Karpas-422 (cell line): Measurements from ENCODE around the gene GPR137C. TPM values are rescaled to one million over a fixed set of nuclear protein-coding genes. Genes with fewer than 3 reads are reported as not detected.

Experiments
- DNase-seq: peaks from one replicate; pipeline ENCODE4 v3.0.0-alpha.2; 2015
- H2AFZ ChIP-seq: fragments of 200-600 bp; sonication (generic); 2 replicates; pipeline ENCODE4 v1.6.1; 2014; ENCODE audit warnings: antibody characterized with exemption, low read length, mixed read lengths
- H3K27ac ChIP-seq: fragments of 200-600 bp; sonication (generic); 2 replicates; pipeline ENCODE4 v1.5.1; 2014; ENCODE audit warnings: mild to moderate bottlenecking, low read length, moderate library complexity
- H3K27me3 ChIP-seq: fragments of 200-600 bp; sonication (generic); 2 replicates; pipeline ENCODE4 v1.6.1; 2014; ENCODE audit warnings: low read length, mixed read lengths
- H3K36me3 ChIP-seq: fragments of 200-600 bp; sonication (generic); 2 replicates; pipeline ENCODE4 v1.6.1; 2014; ENCODE audit warnings: low read length, mixed read lengths; ENCODE audit not compliant: insufficient read depth
- H3K4me1 ChIP-seq: fragments of 200-600 bp; sonication (generic); 2 replicates; pipeline ENCODE4 v1.6.1; 2014; ENCODE audit warnings: mild to moderate bottlenecking, low read length, mixed read lengths
- H3K4me2 ChIP-seq: fragments of 200-600 bp; sonication (generic); 2 replicates; pipeline ENCODE4 v1.6.1; 2014; ENCODE audit warnings: low read length, low read depth, mild to moderate bottlenecking; ENCODE audit not compliant: poor library complexity, severe bottlenecking
- H3K4me3 ChIP-seq: fragments of 200-600 bp; sonication (generic); 2 replicates; pipeline ENCODE4 v1.5.1; 2014; ENCODE audit warnings: mild to moderate bottlenecking, antibody characterized with exemption, low read length, mixed read lengths
- H3K79me2 ChIP-seq: fragments of 200-600 bp; sonication (generic); 2 replicates; pipeline ENCODE4 v1.6.1; 2014; ENCODE audit warnings: mild to moderate bottlenecking, low read length, mixed read lengths
- H3K9ac ChIP-seq: fragments of 200-600 bp; sonication (generic); 2 replicates; pipeline ENCODE4 v1.6.0; 2014; ENCODE audit warnings: low read length
- H3K9me2 ChIP-seq: fragments of 200-600 bp; sonication (generic), shearing (Covaris generic); replicated peaks from 2 replicates; pipeline ENCODE4 v1.6.0; 2014; ENCODE audit warnings: mild to moderate bottlenecking, low read length, moderate library complexity; ENCODE audit not compliant: insufficient read depth
- H3K9me3 ChIP-seq: fragments of 300-700, 200-600 bp; sonication (generic); 2 replicates; pipeline ENCODE4 v1.6.1; 2014; ENCODE audit warnings: low read length, mixed read lengths
- H4K20me1 ChIP-seq: fragments of 200-600 bp; sonication (generic); 2 replicates; pipeline ENCODE4 v1.6.1; 2014; ENCODE audit warnings: mild to moderate bottlenecking, antibody characterized with exemption, low read length, low read depth; ENCODE audit not compliant: insufficient read depth
- total RNA-seq: library from RNA; depleted of rRNA; stranded (reverse); fragments of >200 nt; shearing (Covaris generic); gene quantifications from 2 replicates; pipeline ENCODE4 v1.2.3, GENCODE V29; 2014; ENCODE audit warnings: low replicate concordance

The GPR137C gene
- total RNA-seq, 1 experiment from 2014 or later, result 0.26 TPM

- no peaks in the 10 kb centered on the region for H3K9me3 ChIP-seq
- H3K4me1 ChIP-seq, result peaks cover 8% of the 10 kb centered on the region; the same call in 1 of the 2 replicates
- no peak overlapping the region for H3K27ac ChIP-seq
- no peak overlapping the region for H3K4me2 ChIP-seq
- H3K9ac ChIP-seq, result no peak overlapping the region
- H3K4me3 ChIP-seq, result no peak overlapping the region
- no peaks in the 10 kb centered on the region for H3K27me3 ChIP-seq
- no peak overlapping the region for H2AFZ ChIP-seq
- no peaks in the 10 kb centered on the region for H3K9me2 ChIP-seq
- no peak for DNase-seq
- H3K36me3 ChIP-seq, result peaks cover 27% of the 10 kb centered on the region; the same call in 1 of the 2 replicates
- H4K20me1 ChIP-seq, result no peaks in the 10 kb centered on the region
- no peaks in the 10 kb centered on the region; the same call in 1 of the 2 replicates for H3K79me2 ChIP-seq
These were observed 104.3 kb downstream of the GPR137C start for GRCh38 chr14:52656905-52657304.

GRCh38 chr14:52660325-52660724 is 107.7 kb downstream of the GPR137C start:
- peaks cover 30% of the 10 kb centered on the region for H3K36me3 ChIP-seq
- no peaks in the 10 kb centered on the region for H3K27me3 ChIP-seq
- no peak overlapping the region for H3K4me3 ChIP-seq
- no peaks in the 10 kb centered on the region for H4K20me1 ChIP-seq
- no peak overlapping the region for H2AFZ ChIP-seq
- H3K9ac ChIP-seq, result no peak overlapping the region
- no peak overlapping the region for H3K27ac ChIP-seq
- H3K9me3 ChIP-seq, result no peaks in the 10 kb centered on the region
- H3K4me1 ChIP-seq, result peaks cover 4% of the 10 kb centered on the region; the same call in 1 of the 2 replicates
- DNase-seq, result no peak
- no peaks in the 10 kb centered on the region for H3K9me2 ChIP-seq
- no peak overlapping the region for H3K4me2 ChIP-seq
- no peaks in the 10 kb centered on the region; the same call in 1 of the 2 replicates for H3K79me2 ChIP-seq

GRCh38 chr14:52660832-52661231 is 108.2 kb downstream of the GPR137C start:
- no peak overlapping the region for H3K27ac ChIP-seq
- H3K9ac ChIP-seq, result no peak overlapping the region
- no peak overlapping the region for H3K4me2 ChIP-seq
- H3K27me3 ChIP-seq, result no peaks in the 10 kb centered on the region
- peaks cover 4% of the 10 kb centered on the region; the same call in 1 of the 2 replicates for H3K4me1 ChIP-seq
- H3K4me3 ChIP-seq, result no peak overlapping the region
- H3K9me2 ChIP-seq, result no peaks in the 10 kb centered on the region
- peaks cover 33% of the 10 kb centered on the region for H3K36me3 ChIP-seq
- no peak overlapping the region for H2AFZ ChIP-seq
- no peaks in the 10 kb centered on the region for H4K20me1 ChIP-seq
- DNase-seq, result no peak
- no peaks in the 10 kb centered on the region for H3K9me3 ChIP-seq
- no peaks in the 10 kb centered on the region; the same call in 1 of the 2 replicates for H3K79me2 ChIP-seq

DNA sequence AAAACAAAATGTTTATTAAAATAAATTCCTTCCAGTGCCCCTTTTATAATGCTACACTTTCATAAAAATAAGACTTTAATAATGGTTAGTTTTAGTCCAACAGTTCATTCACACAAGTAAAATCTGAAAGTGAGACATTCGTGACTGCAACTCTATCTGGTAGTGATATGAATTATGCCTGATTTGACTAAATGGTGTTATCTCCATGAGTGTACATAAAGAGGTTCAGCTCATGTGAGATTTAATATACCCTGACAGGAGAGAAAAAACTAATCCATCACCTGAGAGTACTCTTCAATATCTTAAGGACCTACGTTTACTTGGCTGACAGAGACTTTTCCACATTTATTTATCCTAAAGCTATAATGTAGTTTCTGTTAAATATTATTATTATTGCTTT is 108.7 kb downstream of the GPR137C start:
- Histone ChIP-seq H3K4me2 (no peak overlapping the region), H2AFZ (no peak overlapping the region), H3K79me2 (no peaks in the 10 kb centered on the region; the same call in 1 of the 2 replicates), H3K27me3 (no peaks in the 10 kb centered on the region), H4K20me1 (no peaks in the 10 kb centered on the region), H3K4me3 (no peak overlapping the region), H3K36me3 (peaks cover 35% of the 10 kb centered on the region), H3K9me2 (no peaks in the 10 kb centered on the region), H3K27ac (no peak overlapping the region), H3K4me1 (peaks cover 4% of the 10 kb centered on the region; the same call in 1 of the 2 replicates), H3K9me3 (no peaks in the 10 kb centered on the region), H3K9ac (no peak overlapping the region)
- no peak for DNase-seq

GRCh38 chr14:52663850-52664249 is 111.2 kb downstream of the GPR137C start:
- no peaks in the 10 kb centered on the region for H3K9me3 ChIP-seq
- no peaks in the 10 kb centered on the region for H3K27me3 ChIP-seq
- H3K4me2 ChIP-seq, result no peak overlapping the region
- H2AFZ ChIP-seq, result no peak overlapping the region
- H3K36me3 ChIP-seq, result peaks cover 23% of the 10 kb centered on the region
- no peak for DNase-seq
- no peaks in the 10 kb centered on the region for H3K4me1 ChIP-seq
- no peaks in the 10 kb centered on the region for H3K9me2 ChIP-seq
- no peak overlapping the region for H3K27ac ChIP-seq
- no peaks in the 10 kb centered on the region for H4K20me1 ChIP-seq
- no peak overlapping the region for H3K9ac ChIP-seq
- no peaks in the 10 kb centered on the region; the same call in 1 of the 2 replicates for H3K79me2 ChIP-seq
- H3K4me3 ChIP-seq, result no peak overlapping the region

DNA sequence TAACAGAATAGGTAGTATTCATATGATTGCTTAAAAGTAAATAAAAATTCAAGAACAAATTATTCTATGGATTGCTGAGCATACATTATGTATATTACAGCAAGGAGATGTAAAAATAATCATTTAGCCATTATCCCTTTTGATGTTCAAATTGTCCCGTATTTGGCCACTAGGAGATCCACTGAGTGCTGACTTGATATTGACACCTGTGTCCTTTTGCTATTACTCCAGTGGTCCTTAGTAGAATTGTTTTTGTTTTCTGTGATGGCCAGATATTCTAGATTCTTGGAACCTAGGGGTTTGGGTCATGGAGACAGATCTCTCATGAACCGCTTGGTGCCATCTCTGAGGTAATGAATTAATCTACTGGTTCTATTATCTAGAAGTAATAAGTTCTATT is 126.0 kb downstream of the GPR137C start:
- H4K20me1 ChIP-seq, result no peaks in the 10 kb centered on the region
- no peaks in the 10 kb centered on the region for H3K27me3 ChIP-seq
- H3K27ac ChIP-seq, result no peak overlapping the region
- H3K79me2 ChIP-seq, result peaks cover 53% of the 10 kb centered on the region
- H3K36me3 ChIP-seq, result peaks cover 32% of the 10 kb centered on the region
- no peak overlapping the region for H3K9ac ChIP-seq
- H3K4me3 ChIP-seq, result no peak overlapping the region
- H3K9me3 ChIP-seq, result no peaks in the 10 kb centered on the region
- H3K4me1 ChIP-seq, result peaks cover 10% of the 10 kb centered on the region
- H3K9me2 ChIP-seq, result no peaks in the 10 kb centered on the region
- no peak overlapping the region for H2AFZ ChIP-seq
- DNase-seq, result peak; percentile 70
- H3K4me2 ChIP-seq, result no peak overlapping the region

DNA sequence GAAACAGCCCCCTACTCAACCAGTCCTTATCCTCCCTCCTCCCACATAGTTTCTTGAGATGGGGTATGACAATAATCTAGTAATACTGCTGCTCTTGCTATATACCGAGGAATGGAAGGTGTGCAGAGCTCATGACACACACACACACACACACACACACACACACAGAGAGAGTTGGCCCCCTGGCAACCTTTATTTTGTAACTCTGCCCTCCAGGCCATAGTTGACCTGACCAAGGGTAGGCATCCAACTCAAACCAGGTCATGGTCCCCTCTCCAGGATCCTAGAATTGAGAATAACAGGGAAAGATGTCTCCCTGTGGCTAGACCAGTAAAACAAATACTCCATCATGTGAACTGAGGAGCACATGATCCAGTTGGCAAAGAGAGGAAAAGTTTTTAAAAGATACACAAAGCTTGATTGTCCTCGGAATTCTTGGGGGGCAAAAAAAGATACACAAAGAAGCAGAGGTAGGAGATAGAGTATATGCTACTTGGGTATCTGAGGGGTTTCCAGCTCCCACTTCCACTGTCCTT is 131.4 kb downstream of the GPR137C start:
- H3K79me2 ChIP-seq, result peaks cover 83% of the 10 kb centered on the region
- no peak overlapping the region for H3K4me2 ChIP-seq
- H3K36me3 ChIP-seq, result peaks cover 7% of the 10 kb centered on the region; the same call in 1 of the 2 replicates
- H3K9ac ChIP-seq, result no peak overlapping the region
- H3K9me2 ChIP-seq, result no peaks in the 10 kb centered on the region
- H3K4me3 ChIP-seq, result no peak overlapping the region
- DNase-seq, result no peak
- peaks cover 19% of the 10 kb centered on the region for H3K4me1 ChIP-seq
- H3K27me3 ChIP-seq, result no peaks in the 10 kb centered on the region
- no peaks in the 10 kb centered on the region for H3K9me3 ChIP-seq
- no peak overlapping the region for H2AFZ ChIP-seq
- peaks cover 20% of the 10 kb centered on the region; the same call in 1 of the 2 replicates for H4K20me1 ChIP-seq
- no peak overlapping the region for H3K27ac ChIP-seq

- Histone ChIP-seq H3K9ac (no peak overlapping the region), H3K36me3 (0 out of 2 replicates have a peak, but pooled peaks cover under 1% of the 10 kb centered on the region), H3K27ac (no peak overlapping the region), H3K79me2 (peaks cover 93% of the 10 kb centered on the region), H3K9me2 (no peaks in the 10 kb centered on the region), H3K4me2 (no peak overlapping the region), H3K9me3 (no peaks in the 10 kb centered on the region), H3K27me3 (no peaks in the 10 kb centered on the region), H2AFZ (no peak overlapping the region), H3K4me3 (no peak overlapping the region), H4K20me1 (peaks cover 31% of the 10 kb centered on the region), H3K4me1 (peaks cover 19% of the 10 kb centered on the region)
- no peak for DNase-seq
These were observed 133.5 kb downstream of the GPR137C start for GRCh38 chr14:52686176-52686575.
